ENCODE results near the gene TTC39A.

Gene TTC39A

GRCh38 chr1:51316846-51317120, 13.6 kb downstream of the TTC39A start:
- H3K27me3 ChIP-seq (ENCODE audit: insufficient read depth, low read depth, severe bottlenecking), result no peaks in the 10 kb centered on the region
- no peak overlapping the region for H3K4me3 ChIP-seq (ENCODE audit: low read depth, low read length)
- H3K27ac ChIP-seq, result no peak overlapping the region
- H3K9me3 ChIP-seq (ENCODE audit: severe bottlenecking), result no peaks in the 10 kb centered on the region
- peaks cover 13% of the 10 kb centered on the region for H3K36me3 ChIP-seq
- DNase-seq, result no peak
- TF ChIP-seq CTCF (IDR thresholded peaks at IDR 0.05; ENCODE audit: low read depth, low read length), result no peak

DNA sequence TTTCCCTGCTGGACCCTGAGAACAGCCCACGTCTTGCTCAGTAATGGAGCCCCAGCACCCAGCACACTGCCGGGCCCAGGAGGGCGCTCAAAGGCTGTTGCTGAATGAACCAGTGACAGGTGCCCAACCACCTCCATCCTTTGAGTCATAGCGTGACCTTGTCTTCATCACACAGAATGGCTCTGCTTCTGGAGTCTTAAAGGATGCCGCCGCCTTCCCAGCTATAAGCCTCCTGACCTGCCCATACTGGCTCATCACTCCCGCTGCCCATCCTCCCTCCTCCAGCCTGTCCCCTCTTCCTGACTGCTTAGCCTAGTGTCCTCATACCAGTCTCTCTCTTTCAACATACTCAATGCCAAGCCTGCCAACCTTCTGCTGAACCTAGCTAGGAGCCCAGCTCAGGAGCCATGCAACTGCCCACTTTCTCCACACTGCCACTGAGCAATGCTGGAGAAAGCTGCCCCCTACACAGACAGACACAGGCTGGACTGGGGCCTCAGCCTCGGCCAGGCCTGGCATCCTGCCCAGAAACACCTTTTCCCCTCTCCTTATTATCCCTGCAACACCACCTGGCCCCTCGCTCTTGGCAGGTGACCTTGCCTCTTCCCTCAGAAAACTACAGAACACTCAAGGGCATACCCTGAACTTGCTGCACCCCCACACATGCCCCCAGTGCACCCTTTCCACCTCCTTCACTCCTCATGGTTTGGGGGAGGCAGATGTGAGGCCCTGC, 14.1 kb downstream of the TTC39A start:
- H3K27me3 ChIP-seq (ENCODE audit: insufficient read depth, low read depth, severe bottlenecking), result no peaks in the 10 kb centered on the region
- no peak for TF ChIP-seq CTCF (IDR thresholded peaks at IDR 0.05; ENCODE audit: low read depth, low read length)
- H3K36me3 ChIP-seq, result peaks cover 15% of the 10 kb centered on the region
- H3K27ac ChIP-seq, result no peak overlapping the region
- H3K9me3 ChIP-seq (ENCODE audit: severe bottlenecking), result no peaks in the 10 kb centered on the region
- DNase-seq, result no peak
- no peak overlapping the region for H3K4me3 ChIP-seq (ENCODE audit: low read depth, low read length)

DNA sequence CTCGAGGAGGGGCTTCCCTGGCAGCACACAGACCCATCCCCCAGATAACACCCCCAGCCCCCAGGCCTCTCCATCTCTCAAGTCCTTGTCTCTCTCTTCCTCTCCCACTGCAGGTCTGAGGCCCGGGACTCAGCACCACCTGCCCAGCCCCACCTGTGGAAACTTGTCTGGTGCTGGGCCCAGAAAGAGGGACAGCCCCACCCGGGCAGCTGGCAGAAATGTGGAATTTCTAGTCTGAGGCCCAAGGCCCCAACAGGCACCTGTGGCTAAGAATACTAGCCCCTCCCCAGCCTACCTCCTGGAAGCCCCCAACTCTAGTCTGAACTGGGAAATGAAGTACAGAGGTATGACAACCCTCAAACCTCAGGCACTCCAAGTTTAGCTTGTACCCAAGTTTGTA, 15.4 kb downstream of the TTC39A start:
- H3K4me3 ChIP-seq (ENCODE audit: low read depth, low read length), result no peak overlapping the region
- DNase-seq, result no peak
- no peak for TF ChIP-seq CTCF (IDR thresholded peaks at IDR 0.05; ENCODE audit: low read depth, low read length)

GRCh38 chr1:51313961-51314777, 16.2 kb downstream of the TTC39A start:
- no peak for DNase-seq
- no peak overlapping the region for H3K27ac ChIP-seq
- no peak for TF ChIP-seq CTCF (IDR thresholded peaks at IDR 0.05; ENCODE audit: low read depth, low read length)
- H3K4me3 ChIP-seq (ENCODE audit: low read depth, low read length), result no peak overlapping the region
- H3K36me3 ChIP-seq, result peaks cover 22% of the 10 kb centered on the region
- H3K27me3 ChIP-seq (ENCODE audit: insufficient read depth, low read depth, severe bottlenecking), result no peaks in the 10 kb centered on the region
- no peaks in the 10 kb centered on the region for H3K9me3 ChIP-seq (ENCODE audit: severe bottlenecking)

More for the DNA sequence above, 15.4 kb downstream of the TTC39A start:
- H3K36me3 ChIP-seq, result peaks cover 22% of the 10 kb centered on the region
- H3K27me3 ChIP-seq (ENCODE audit: insufficient read depth, low read depth, severe bottlenecking), result no peaks in the 10 kb centered on the region
- H3K9me3 ChIP-seq (ENCODE audit: severe bottlenecking), result no peaks in the 10 kb centered on the region
- H3K27ac ChIP-seq, result no peak overlapping the region

DNA sequence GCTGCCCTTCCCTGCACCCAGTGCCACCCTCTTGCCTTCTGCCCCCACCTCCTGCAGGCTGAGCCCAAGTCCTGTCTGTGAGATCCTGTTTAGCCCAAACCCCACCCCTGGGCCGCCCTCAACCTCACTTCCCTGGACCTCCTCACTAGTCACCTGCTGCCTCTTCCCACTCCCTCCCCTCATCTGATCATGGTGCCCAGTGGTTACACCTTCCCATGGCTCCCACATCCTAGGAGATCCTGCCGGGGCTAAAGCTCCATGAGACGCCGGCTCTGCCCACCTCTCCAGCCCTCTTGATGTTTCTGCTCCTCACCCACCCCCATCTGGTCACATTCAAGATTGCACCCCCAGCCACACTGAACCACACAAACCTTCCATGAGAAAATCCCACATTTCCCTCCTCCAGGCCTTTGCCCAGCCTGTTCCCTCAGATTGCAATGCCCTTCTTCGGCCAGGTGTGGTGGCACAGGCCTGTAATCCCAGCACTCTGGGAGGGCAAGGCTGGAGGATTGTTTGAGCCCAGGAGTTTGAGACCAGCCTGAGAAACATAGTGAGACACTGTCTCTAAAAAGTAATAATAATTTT, 17.0 kb downstream of the TTC39A start:
- H3K4me3 ChIP-seq (ENCODE audit: low read depth, low read length), result no peak overlapping the region
- no peaks in the 10 kb centered on the region for H3K9me3 ChIP-seq (ENCODE audit: severe bottlenecking)
- H3K36me3 ChIP-seq, result peaks cover 18% of the 10 kb centered on the region
- peak; percentile 52 for DNase-seq
- TF ChIP-seq CTCF (IDR thresholded peaks at IDR 0.05; ENCODE audit: low read depth, low read length), result peak; percentile 33; the same call in 1 of the 2 replicates
- no peaks in the 10 kb centered on the region for H3K27me3 ChIP-seq (ENCODE audit: insufficient read depth, low read depth, severe bottlenecking)
- H3K27ac ChIP-seq, result no peak overlapping the region

All from WERI-Rb-1 (cell line).